GM10847 (cell line): ENCODE data around the gene SLC36A1.

Experiments used
- POLR2A ChIP-seq: IDR thresholded peaks from 2 replicates; pipeline ENCODE4 v1.6.1; 2011; ENCODE audit not compliant: insufficient read length; ENCODE audit errors: extremely low read depth

SLC36A1 gene

GRCh38 chr5:151469992-151470391, 22.6 kb downstream of the SLC36A1 start:
- TF ChIP-seq POLR2A: no peak

- no peak for TF ChIP-seq POLR2A
These were observed 23.0 kb downstream of the SLC36A1 start for GRCh38 chr5:151470439-151470838.

- no peak for TF ChIP-seq POLR2A
These were observed 23.9 kb downstream of the SLC36A1 start for GRCh38 chr5:151471276-151471675.

GRCh38 chr5:151474799-151475198, 27.4 kb downstream of the SLC36A1 start:
- no peak for TF ChIP-seq POLR2A

GRCh38 chr5:151475388-151475787, 28.0 kb downstream of the SLC36A1 start:
- no peak for TF ChIP-seq POLR2A

- TF ChIP-seq POLR2A: no peak
These were observed 28.6 kb downstream of the SLC36A1 start for GRCh38 chr5:151476016-151476415.

- no peak for TF ChIP-seq POLR2A
These were observed 29.7 kb downstream of the SLC36A1 start for GRCh38 chr5:151477101-151477500.

GRCh38 chr5:151480384-151481293, 33.2 kb downstream of the SLC36A1 start:
- TF ChIP-seq POLR2A: no peak

GRCh38 chr5:151483176-151483575, 35.8 kb downstream of the SLC36A1 start:
- no peak for TF ChIP-seq POLR2A

- TF ChIP-seq POLR2A: no peak
These were observed 36.2 kb downstream of the SLC36A1 start for GRCh38 chr5:151483647-151484046.

GRCh38 chr5:151487544-151487943, 40.1 kb downstream of the SLC36A1 start:
- no peak for TF ChIP-seq POLR2A

- no peak for TF ChIP-seq POLR2A
These were observed 43.2 kb downstream of the SLC36A1 start for GRCh38 chr5:151490627-151491026.

- TF ChIP-seq POLR2A: no peak
These were observed 43.7 kb downstream of the SLC36A1 start for GRCh38 chr5:151491062-151491461.

GRCh38 chr5:151492729-151493128, 45.3 kb downstream of the SLC36A1 start:
- TF ChIP-seq POLR2A: no peak

- TF ChIP-seq POLR2A: no peak
These were observed 46.3 kb downstream of the SLC36A1 start for GRCh38 chr5:151493665-151494064.

- no peak for TF ChIP-seq POLR2A
These were observed 47.9 kb downstream of the SLC36A1 start for GRCh38 chr5:151495320-151495719.

GRCh38 chr5:151496041-151496484, 48.7 kb downstream of the SLC36A1 start:
- TF ChIP-seq POLR2A: no peak
